KOPT-K1 (cell line): Measurements from ENCODE around the gene GDF2.

ENCODE experiments used
- H3K27ac ChIP-seq: fragments of 200-600 bp; sonication (generic); 2 replicates; pipeline ENCODE4 v1.5.1; 2016; ENCODE audit warnings: antibody characterized with exemption, mild to moderate bottlenecking, low read depth, low read length; ENCODE audit not compliant: poor library complexity, severe bottlenecking
- H3K36me3 ChIP-seq: fragments of 200-600 bp; sonication (generic); 2 replicates; pipeline ENCODE4 v1.5.1; 2017; ENCODE audit warnings: antibody characterized with exemption, mild to moderate bottlenecking, low read length, moderate library complexity; ENCODE audit not compliant: insufficient read depth
- H3K9me3 ChIP-seq: fragments of 200-600 bp; sonication (generic); 2 replicates; pipeline ENCODE4 v1.5.1; 2017; ENCODE audit warnings: antibody characterized with exemption, low read length, mild to moderate bottlenecking; ENCODE audit not compliant: insufficient read depth, poor library complexity, severe bottlenecking

The GDF2 gene

GRCh38 chr10:47287365-47287802 is 34.9 kb upstream of the GDF2 start:
- Histone ChIP-seq H3K9me3 (no peaks in the 10 kb centered on the region), H3K27ac (peak overlapping the region; percentile 69), H3K36me3 (no peaks in the 10 kb centered on the region)

- Histone ChIP-seq H3K36me3 (no peaks in the 10 kb centered on the region), H3K9me3 (no peaks in the 10 kb centered on the region), H3K27ac (peak overlapping the region; percentile 69)
Observed at GRCh38 chr10:47287805-47288204, 34.4 kb upstream of the GDF2 start.

GRCh38 chr10:47288236-47288635 is 34.0 kb upstream of the GDF2 start:
- Histone ChIP-seq H3K27ac (no peak overlapping the region), H3K36me3 (no peaks in the 10 kb centered on the region), H3K9me3 (no peaks in the 10 kb centered on the region)

GRCh38 chr10:47288916-47289495 is 33.2 kb upstream of the GDF2 start:
- Histone ChIP-seq H3K9me3 (no peaks in the 10 kb centered on the region), H3K36me3 (no peaks in the 10 kb centered on the region), H3K27ac (no peak overlapping the region)

- H3K27ac ChIP-seq, result no peak overlapping the region
- H3K36me3 ChIP-seq, result no peaks in the 10 kb centered on the region
- H3K9me3 ChIP-seq, result no peaks in the 10 kb centered on the region
Observed at GRCh38 chr10:47289921-47290320, 32.3 kb upstream of the GDF2 start.

GRCh38 chr10:47290338-47290737 is 31.9 kb upstream of the GDF2 start:
- Histone ChIP-seq H3K9me3 (no peaks in the 10 kb centered on the region), H3K36me3 (no peaks in the 10 kb centered on the region), H3K27ac (no peak overlapping the region)

- H3K36me3 ChIP-seq, result no peaks in the 10 kb centered on the region
- H3K27ac ChIP-seq, result no peak overlapping the region
Observed at GRCh38 chr10:47291682-47292081, 30.6 kb upstream of the GDF2 start.

GRCh38 chr10:47294057-47294456 is 28.2 kb upstream of the GDF2 start:
- no peak overlapping the region for H3K27ac ChIP-seq
- H3K36me3 ChIP-seq, result no peaks in the 10 kb centered on the region
- no peaks in the 10 kb centered on the region for H3K9me3 ChIP-seq

More at GRCh38 chr10:47291682-47292081, 30.6 kb upstream of the GDF2 start:
- no peaks in the 10 kb centered on the region for H3K9me3 ChIP-seq

GRCh38 chr10:47294501-47294900 is 27.8 kb upstream of the GDF2 start:
- Histone ChIP-seq H3K9me3 (no peaks in the 10 kb centered on the region), H3K27ac (no peak overlapping the region), H3K36me3 (no peaks in the 10 kb centered on the region)

GRCh38 chr10:47295411-47295810 is 26.8 kb upstream of the GDF2 start:
- Histone ChIP-seq H3K27ac (no peak overlapping the region), H3K9me3 (no peaks in the 10 kb centered on the region)

GRCh38 chr10:47296156-47296894 is 25.9 kb upstream of the GDF2 start:
- H3K27ac ChIP-seq, result no peak overlapping the region

More at GRCh38 chr10:47295411-47295810, 26.8 kb upstream of the GDF2 start:
- H3K36me3 ChIP-seq, result no peaks in the 10 kb centered on the region

GRCh38 chr10:47296941-47297340 is 25.3 kb upstream of the GDF2 start:
- H3K27ac ChIP-seq, result no peak overlapping the region
- no peaks in the 10 kb centered on the region for H3K36me3 ChIP-seq
- H3K9me3 ChIP-seq, result no peaks in the 10 kb centered on the region

More at GRCh38 chr10:47296156-47296894, 25.9 kb upstream of the GDF2 start:
- H3K9me3 ChIP-seq, result no peaks in the 10 kb centered on the region
- H3K36me3 ChIP-seq, result no peaks in the 10 kb centered on the region

GRCh38 chr10:47297866-47298540 is 24.3 kb upstream of the GDF2 start:
- Histone ChIP-seq H3K27ac (no peak overlapping the region), H3K36me3 (no peaks in the 10 kb centered on the region), H3K9me3 (no peaks in the 10 kb centered on the region)

GRCh38 chr10:47298715-47299114 is 23.5 kb upstream of the GDF2 start:
- Histone ChIP-seq H3K9me3 (no peaks in the 10 kb centered on the region), H3K36me3 (no peaks in the 10 kb centered on the region)

GRCh38 chr10:47299611-47300428 is 22.4 kb upstream of the GDF2 start, which contains the start of gene GDF10:
Gene GDF10 (plus strand): TSS chr10:47300197. CDS start chr10:47300652, 455 bp downstream.
- Histone ChIP-seq H3K36me3 (no peaks in the 10 kb centered on the region), H3K9me3 (no peaks in the 10 kb centered on the region), H3K27ac (no peak within 1 kb of the TSS)

More at GRCh38 chr10:47298715-47299114, 23.5 kb upstream of the GDF2 start:
- no peak overlapping the region for H3K27ac ChIP-seq
